GM19043 (cell line): ENCODE results near the gene LETM1.

ENCODE experiments used
- ATAC-seq: cut with Tn5 transposase; IDR thresholded peaks from one replicate; pipeline ENCODE4 v1.9.1; 2021; ENCODE audit warnings: low read depth; ENCODE audit not compliant: unreplicated experiment

The LETM1 gene

DNA sequence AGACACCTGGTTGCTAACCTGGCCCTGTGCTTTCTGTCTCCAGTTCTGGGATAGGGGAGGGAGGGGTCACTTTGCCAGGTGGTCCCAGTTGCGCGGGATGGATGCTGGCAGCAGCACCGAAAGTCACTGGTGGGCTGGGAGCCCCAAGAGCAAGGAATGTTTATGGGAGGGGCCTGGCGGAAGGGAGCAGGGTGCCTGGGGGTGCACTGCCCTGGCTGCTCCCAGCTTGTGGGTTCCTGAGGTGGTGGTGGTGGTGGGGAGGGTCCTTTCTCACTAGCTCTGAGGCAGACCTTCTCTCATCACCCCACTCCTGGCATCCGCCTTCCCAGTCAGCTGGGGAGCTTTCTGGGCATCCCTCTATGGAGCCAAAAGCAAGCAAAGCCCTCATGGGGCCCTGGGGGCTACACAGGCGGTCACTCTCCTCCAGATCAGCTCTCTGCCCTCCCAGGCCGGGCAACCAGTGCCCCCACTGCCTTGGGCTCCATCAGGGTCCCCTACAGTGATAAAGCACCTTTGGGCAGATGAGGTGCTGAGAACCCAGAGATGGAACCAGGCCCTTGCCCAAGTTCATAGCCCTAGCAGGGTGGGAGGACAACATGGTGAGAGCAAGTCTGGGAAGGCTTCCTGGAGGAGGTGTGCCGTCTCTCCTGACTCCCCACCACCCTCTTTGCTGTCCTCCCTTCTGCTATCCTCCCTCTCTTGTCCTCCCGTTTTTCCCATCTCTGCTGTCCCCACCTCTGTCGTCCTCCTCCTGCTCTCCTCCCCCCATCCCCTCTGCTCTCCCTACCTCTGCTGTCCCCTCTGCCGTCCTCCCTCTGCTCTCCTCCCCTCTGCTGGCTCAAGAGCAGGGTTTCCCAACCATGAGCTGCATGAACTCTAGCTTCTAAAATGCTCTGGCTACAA lies 46.9 kb downstream of the LETM1 start:
- ATAC-seq: no peak

DNA sequence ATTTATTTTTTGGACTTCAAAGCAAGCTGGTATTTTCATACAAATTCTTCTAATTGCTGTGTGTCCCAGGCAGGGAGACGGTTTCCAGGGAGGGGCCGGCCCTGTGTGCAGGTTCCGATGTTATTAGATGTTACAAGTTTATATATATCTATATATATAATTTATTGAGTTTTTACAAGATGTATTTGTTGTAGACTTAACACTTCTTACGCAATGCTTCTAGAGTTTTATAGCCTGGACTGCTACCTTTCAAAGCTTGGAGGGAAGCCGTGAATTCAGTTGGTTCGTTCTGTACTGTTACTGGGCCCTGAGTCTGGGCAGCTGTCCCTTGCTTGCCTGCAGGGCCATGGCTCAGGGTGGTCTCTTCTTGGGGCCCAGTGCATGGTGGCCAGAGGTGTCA lies 47.6 kb downstream of the LETM1 start:
- no peak for ATAC-seq

DNA sequence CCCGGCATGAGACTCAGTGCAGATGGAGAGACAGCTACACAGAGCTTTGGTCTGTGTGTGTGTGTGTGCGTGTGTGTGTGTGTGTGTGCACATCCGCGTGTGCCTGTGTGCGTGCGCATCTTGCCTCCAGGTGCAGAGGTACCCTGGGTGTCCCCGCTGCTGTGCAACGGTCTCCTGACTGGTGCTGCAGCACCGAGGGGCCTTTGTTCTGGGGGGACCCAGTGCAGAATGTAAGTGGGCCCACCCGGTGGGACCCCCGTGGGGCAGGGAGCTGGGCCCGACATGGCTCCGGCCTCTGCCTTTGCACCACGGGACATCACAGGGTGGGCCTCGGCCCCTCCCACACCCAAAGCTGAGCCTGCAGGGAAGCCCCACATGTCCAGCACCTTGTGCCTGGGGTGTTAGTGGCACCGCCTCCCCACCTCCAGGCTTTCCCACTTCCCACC lies 48.6 kb downstream of the LETM1 start:
- ATAC-seq: no peak

DNA sequence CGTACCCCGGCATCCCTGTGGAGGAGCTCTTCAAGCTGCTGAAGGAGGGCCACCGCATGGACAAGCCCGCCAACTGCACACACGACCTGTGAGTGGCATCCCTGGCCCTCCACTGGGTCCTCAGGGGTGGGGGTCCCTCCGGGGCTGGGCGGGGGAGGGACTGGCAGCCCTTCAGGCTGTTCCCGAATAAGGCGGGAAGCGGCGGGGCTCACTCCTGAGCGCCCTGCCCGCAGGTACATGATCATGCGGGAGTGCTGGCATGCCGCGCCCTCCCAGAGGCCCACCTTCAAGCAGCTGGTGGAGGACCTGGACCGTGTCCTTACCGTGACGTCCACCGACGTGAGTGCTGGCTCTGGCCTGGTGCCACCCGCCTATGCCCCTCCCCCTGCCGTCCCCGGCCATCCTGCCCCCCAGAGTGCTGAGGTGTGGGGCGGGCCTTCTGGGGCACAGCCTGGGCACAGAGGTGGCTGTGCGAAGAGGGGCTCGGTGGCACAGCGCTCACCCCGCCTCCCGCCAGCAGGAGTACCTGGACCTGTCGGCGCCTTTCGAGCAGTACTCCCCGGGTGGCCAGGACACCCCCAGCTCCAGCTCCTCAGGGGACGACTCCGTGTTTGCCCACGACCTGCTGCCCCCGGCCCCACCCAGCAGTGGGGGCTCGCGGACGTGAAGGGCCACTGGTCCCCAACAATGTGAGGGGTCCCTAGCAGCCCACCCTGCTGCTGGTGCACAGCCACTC lies 49.2 kb downstream of the LETM1 start:
- no peak for ATAC-seq

DNA sequence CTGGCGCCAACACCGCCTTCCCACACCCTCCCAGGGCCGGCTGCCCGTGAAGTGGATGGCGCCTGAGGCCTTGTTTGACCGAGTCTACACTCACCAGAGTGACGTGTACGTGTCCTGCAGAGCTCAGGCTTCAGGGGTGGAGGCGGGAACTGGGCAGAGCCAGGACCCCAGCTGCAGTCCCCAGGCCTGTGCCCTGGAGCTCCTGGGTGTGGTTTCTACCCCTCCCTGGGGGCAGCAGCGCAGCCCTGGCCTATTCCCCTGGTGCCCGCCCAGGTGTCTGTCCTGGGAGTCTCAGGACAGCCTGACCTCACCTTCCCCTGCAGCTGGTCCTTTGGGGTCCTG lies 49.8 kb downstream of the LETM1 start:
- ATAC-seq: no peak

DNA sequence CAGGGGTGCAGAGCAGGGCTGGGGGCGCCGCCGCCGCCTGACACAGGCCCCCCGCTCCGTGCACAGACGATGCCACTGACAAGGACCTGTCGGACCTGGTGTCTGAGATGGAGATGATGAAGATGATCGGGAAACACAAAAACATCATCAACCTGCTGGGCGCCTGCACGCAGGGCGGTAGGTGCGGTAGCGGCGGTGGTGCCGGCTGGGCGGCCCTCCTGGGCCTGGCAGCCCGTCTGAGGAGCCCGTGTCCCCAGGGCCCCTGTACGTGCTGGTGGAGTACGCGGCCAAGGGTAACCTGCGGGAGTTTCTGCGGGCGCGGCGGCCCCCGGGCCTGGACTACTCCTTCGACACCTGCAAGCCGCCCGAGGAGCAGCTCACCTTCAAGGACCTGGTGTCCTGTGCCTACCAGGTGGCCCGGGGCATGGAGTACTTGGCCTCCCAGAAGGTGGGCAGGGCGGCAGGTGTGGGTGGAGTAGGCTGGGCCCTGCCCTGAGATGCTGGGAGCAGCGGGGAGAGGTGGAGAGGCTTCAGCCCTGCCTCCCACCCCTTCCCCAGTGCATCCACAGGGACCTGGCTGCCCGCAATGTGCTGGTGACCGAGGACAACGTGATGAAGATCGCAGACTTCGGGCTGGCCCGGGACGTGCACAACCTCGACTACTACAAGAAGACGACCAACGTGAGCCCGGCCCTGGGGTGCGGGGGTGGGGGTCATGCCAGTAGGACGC lies 50.3 kb downstream of the LETM1 start:
- ATAC-seq: no peak

DNA sequence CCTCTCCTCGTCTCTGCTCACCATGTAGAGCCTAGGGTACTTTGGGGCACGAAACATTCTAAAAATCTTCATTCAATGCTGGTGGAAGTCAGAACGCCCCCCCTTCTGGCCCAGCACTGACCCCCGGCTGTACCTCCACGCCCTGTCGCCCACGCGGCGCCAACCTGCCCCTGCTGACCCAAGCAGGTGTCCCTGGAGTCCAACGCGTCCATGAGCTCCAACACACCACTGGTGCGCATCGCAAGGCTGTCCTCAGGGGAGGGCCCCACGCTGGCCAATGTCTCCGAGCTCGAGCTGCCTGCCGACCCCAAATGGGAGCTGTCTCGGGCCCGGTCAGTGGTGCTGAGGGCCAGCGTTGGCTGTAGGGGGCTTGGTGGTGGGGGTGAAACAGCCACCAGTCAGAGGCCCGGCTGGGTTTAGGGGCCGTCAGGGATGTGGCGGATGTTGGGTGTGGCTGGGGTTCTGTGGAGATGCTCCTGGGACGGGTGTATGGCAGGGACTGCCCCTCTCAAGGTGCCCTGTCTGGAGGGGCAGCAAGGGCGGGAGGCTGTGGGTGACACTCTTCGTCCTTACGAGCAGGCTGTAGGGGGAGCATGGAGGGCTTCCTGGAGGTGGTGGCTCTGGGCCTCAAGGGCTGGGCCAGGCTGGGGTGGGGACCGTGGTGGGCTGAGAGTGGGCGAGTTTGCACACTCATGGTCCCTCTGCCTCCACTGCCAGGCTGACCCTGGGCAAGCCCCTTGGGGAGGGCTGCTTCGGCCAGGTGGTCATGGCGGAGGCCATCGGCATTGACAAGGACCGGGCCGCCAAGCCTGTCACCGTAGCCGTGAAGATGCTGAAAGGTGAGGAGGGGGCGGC lies 51.1 kb downstream of the LETM1 start:
- no peak for ATAC-seq

DNA sequence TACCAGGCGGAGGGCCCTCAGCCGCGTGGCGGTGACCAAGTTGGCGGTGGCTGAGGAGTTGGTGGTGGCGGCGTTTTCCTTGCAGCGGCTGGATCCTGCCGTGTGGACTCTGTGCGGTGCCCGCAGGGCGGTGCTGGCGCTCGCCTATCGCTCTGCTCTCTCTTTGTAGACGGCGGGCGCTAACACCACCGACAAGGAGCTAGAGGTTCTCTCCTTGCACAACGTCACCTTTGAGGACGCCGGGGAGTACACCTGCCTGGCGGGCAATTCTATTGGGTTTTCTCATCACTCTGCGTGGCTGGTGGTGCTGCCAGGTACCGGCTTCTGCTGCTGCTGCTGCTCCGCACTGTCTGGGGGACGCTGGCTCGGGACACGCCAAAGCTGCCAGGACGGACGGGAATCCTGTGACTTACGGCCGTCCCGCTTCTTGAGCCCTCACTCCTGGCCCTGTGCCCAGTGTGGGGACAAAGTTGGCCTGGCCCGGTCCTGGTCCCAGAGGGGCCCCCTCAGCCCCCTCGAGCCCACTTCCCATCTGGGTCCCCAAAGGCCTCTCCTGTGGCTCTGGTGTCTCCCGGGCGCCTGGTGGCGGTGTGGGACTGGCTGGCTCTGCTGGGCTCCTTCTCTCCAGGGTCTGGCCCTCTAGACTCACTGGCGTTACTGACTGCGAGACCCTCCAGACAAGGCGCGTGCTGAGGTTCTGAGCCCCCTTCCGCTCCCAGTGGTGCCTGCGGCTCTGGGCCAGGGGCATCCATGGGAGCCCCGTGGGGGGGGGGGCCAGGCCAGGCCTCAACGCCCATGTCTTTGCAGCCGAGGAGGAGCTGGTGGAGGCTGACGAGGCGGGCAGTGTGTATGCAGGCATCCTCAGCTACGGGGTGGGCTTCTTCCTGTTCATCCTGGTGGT lies 52.2 kb downstream of the LETM1 start:
- no peak for ATAC-seq

DNA sequence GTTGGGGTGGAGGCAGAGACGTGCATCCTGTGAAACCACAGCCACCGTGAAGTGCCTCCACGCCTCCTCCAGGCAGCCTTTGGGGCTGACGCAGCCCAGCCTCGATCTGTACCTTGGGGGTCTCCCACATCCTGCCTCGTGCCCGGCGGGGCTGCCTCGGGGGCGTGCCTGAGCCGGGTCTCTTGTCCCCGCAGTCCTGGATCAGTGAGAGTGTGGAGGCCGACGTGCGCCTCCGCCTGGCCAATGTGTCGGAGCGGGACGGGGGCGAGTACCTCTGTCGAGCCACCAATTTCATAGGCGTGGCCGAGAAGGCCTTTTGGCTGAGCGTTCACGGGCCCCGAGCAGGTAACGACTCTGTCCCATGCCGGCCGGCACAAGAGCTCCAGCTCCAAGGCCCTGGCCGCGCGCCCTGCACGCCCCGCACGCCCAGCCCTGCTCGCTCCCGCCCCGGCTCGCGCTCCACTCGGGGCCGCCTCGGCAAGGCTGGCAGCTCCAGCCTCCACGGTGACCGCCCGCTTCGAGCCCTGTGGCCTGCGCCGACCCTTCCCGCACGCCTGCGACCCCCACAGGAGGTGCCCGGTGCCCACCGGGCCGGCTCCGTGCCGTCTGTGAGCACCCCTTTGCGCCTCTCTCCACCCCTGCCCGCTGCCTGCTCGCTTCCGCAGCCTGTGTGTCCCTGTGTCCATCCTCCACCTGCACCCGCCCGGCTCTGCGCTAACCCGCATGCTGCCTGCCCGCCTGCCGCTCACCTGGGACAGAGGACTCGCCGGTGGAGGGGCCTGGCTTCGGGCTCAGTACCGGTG lies 53.0 kb downstream of the LETM1 start:
- ATAC-seq: no peak

DNA sequence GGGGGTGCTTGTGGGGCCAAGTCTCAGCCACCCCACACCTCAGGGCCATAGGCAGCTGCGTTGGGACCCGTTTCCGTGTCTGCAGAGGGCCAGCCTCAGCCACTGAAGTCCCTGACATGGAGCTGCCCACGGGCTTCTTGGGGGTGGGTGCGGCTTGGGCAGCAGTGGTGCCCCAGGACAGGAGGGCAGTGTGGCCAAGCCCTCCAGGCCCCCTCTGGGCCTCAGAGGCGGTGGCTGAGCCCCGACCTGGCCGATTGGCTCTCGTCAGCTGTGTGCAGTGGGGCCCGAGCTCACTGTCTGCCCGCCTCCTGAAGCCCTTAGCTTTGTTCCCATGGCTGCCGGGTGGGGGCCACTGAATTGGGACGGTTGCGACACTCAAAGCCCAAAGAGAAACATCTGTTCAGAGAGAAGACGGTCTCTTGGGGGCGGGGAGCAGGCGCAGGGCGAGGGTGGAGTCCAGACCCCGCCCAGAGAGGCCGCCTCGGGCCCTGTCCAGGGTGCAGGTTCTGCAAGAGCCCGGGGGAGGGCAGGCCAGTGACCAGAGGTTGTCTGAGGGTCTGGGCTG lies 53.7 kb downstream of the LETM1 start:
- ATAC-seq: no peak

DNA sequence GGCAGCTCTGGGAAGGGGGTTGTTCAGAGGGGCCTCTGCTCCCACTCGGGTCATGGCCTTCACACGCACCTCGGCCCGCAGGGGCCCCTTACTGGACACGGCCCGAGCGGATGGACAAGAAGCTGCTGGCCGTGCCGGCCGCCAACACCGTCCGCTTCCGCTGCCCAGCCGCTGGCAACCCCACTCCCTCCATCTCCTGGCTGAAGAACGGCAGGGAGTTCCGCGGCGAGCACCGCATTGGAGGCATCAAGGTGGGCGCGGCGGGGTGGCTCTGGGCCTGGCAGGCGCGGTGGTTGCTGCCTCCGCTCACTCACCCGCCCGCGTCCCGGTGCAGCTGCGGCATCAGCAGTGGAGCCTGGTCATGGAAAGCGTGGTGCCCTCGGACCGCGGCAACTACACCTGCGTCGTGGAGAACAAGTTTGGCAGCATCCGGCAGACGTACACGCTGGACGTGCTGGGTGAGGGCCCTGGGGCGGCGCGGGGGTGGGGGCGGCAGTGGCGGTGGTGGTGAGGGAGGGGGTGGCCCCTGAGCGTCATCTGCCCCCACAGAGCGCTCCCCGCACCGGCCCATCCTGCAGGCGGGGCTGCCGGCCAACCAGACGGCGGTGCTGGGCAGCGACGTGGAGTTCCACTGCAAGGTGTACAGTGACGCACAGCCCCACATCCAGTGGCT lies 54.5 kb downstream of the LETM1 start:
- no peak for ATAC-seq

DNA sequence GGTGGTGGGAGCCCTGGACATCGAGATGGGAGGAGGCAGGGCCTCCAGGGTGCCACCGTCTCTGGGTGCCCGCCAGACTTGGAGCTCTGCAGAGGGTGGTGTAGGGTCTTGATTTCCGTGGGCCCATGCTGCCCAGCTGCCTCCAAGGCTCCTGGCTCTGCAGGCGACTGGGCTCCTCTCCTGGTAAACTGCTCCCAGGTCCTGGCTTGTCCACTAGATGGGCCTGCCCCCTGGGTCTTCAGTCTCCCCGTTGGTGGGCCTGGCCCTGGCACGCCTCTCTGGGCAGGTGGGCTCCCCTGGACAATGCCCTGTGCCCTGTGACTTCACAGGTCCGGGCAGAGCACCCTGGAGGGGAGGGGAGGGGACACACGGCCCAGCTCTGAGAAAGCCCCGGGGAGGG lies 55.2 kb downstream of the LETM1 start:
- no peak for ATAC-seq

DNA sequence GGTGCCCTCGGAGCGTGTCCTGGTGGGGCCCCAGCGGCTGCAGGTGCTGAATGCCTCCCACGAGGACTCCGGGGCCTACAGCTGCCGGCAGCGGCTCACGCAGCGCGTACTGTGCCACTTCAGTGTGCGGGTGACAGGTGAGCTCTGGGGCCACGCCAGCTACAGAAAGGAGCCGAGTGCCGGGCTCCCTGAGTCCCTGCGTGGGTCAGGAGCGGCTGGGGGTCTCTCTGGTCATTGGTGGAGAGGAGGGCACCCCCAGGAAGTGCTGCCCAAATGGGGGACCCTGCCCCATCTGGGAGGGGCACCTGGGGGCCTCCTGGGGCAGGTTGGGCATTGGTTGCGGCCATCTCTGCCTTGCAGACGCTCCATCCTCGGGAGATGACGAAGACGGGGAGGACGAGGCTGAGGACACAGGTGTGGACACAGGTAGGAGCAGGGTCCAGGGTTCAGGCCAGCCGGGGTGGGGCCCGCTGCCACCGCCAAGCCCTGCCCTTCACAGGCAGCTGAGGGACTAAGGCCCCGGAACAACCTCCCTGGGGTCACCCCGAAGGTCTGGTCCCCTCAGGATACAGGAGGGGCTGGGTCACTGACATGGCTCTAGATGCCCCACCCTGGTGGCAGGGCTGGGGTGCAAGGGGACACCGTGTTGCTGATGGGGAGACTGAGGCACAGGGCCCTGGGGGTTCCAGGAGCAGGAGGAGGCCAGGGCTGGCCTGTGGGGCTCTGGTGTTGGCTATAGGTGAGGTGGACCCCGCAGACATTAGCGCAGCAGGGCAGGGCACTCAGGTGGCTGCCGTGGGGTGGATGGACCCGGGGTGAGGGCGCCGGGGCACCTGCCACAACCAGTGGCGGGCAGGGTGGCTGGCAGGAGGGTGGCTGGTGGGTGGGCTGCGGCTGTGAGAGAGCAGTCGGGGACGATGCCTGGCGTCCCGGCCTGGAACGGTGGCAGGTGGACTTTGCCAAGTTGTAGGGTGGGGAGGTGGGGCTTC lies 56.3 kb downstream of the LETM1 start:
- ATAC-seq: no peak

DNA sequence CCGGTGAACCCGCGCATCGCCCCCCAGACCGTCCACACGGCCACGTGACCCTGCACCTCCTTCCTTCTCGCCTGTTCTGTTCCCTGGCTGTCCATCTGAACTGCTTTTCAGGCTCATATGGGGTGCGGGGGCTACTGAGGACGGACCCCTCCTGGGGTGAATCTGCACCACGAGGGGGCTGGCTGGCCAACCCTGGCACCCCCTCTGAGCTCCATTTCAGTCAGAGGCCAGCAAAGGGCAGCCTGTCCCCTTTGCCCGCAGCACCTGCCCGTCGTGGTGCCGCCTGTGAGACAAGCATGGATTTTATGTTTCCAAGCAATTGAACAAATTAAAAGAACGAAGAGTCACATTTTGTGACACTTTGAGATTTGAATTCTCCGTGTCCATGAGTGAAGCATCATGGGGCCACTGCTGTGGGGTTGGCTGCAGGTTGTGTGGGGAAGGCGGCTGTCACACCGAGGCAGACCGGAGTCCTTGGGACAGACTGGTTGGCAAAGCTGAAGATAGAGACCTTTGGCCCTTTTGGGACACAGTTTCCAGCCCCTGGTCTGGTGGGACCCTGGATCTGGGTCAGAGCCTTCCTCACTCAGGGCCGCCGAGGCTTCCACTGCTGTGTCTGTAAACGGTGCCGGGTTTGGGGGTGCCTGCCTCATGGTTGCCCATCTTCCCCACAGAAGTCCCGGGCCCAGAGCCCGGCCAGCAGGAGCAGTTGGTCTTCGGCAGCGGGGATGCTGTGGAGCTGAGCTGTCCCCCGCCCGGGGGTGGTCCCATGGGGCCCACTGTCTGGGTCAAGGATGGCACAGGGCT lies 57.2 kb downstream of the LETM1 start:
- no peak for ATAC-seq

DNA sequence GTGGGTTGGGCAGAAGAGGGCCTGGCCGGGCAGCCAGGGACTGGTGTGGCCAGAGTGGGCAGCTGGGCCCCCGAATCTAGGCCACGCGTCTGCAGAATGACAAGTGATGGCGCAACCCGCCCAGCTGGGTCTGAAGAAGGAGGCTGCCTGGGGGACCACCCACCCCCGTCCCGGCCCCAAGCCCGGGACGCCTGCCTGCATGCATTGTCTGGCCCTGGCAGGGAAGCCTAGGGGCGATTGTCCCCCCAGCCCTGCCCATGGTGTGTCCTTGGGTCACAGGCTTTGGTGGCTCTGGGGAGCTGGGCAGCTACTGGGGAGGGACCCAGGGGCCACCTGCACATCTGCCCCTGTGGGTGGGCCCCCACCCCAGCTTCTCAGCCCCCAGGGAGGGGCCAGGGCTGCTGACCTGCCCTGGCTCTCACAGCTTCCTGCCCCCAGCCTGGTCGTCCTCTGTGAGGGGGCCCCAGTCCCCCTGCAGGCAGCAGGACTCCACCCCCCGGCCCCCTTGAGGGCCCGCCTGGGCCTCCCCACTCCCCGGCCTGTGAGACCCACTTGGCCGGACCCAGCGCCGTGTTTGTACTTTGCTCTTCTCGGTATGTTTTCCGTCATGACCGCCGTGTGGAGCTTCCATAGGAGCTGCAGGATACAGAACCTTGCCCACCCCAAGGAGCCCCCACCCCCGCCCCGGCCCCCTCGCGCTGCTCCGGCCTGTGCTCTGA lies 57.9 kb downstream of the LETM1 start:
- ATAC-seq: no peak
